ENCODE results near the gene UBE4A. TPM values are rescaled to one million over a fixed set of nuclear protein-coding genes. Genes with fewer than 3 reads are reported as not detected.

Gene UBE4A
- total and polyA plus RNA-seq, 9 of the 15 experiments (the other 6 are each of a cell fraction or from before 2014, with no cell fraction given), result 13.5 to 45.2 (median 26.8) TPM

DNA sequence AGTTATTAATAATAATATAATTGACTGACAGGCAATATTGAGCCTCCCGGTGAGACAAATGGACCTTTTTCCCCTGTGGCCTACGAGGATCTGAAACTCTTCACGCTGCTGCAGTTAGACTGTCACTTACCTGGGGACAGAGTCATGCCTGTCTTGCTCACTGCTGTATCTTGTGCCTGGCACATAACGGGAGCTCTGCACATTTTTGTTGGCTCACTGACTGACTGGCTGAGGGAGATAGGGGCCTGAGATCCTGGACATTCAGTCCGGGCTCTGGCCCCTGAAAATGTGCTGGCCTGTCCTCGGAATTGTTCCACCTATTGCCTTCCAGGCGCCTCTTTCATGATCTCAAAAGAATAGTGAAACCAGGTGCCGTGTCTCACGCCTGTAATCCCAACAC is 16.2 kb upstream of the UBE4A start:
- no peak overlapping the region for H3K9ac ChIP-seq (ENCODE audit: insufficient read depth in 1 of 2, low read depth in 2 of 2, low read length in 2 of 2)
- H2AFZ ChIP-seq (ENCODE audit: low read depth, low read length), result peak overlapping the region; percentile 11; the same call in 1 of the 2 replicates
- no peak for FAIRE-seq
- H3K4me3 ChIP-seq, result no peak overlapping the region
- BruUV-seq (replicated peaks), result no TSS peak
- no peak overlapping the region for H3K27ac ChIP-seq (ENCODE audit: extremely low read depth, low read depth, low read length)
- ChIA-PET CTCF (ENCODE audit: low intra/inter-chr PET ratio) (no interaction called here), POLR2A (interaction anchor here (2.5 kb wide), 1 partner anchor 18 kb away, joined by 7 read pairs; no protein-coding TSS in a partner anchor)
- TF ChIP-seq TCF7L2 (IDR thresholded peaks at IDR 0.05; ENCODE audit: low read depth, low read length), result no peak
- TF ChIP-seq, protein P1, sequence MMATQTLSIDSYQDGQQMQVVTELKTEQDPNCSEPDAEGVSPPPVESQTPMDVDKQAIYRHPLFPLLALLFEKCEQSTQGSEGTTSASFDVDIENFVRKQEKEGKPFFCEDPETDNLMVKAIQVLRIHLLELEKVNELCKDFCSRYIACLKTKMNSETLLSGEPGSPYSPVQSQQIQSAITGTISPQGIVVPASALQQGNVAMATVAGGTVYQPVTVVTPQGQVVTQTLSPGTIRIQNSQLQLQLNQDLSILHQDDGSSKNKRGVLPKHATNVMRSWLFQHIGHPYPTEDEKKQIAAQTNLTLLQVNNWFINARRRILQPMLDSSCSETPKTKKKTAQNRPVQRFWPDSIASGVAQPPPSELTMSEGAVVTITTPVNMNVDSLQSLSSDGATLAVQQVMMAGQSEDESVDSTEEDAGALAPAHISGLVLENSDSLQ (IDR thresholded peaks at IDR 0.05), result peak; percentile 40; the same call in 1 of the 2 replicates
- intact Hi-C loops (cut with micrococcal nuclease), result no loop called here
- no peaks in the 10 kb centered on the region for H3K9me3 ChIP-seq (replicated peaks; ENCODE audit: control insufficient read depth, insufficient read depth, low read depth, low read length)
- H3K36me3 ChIP-seq (ENCODE audit: control insufficient read depth, insufficient read depth, low read length), result no peaks in the 10 kb centered on the region
- peaks cover 8% of the 10 kb centered on the region; the same call in 2 of the 3 replicates for H3K79me2 ChIP-seq (ENCODE audit: control insufficient read depth, insufficient read depth, low read length)
- in situ Hi-C loops (cut with MboI), result no loop called here
- 56% methylated on average over 9 of the region's 9 CpGs for WGBS (ENCODE audit: insufficient coverage, low coverage, missing lambda C conversion rate)
- H4K20me1 ChIP-seq (replicated peaks; ENCODE audit: control insufficient read depth, insufficient read depth, low read length), result no peaks in the 10 kb centered on the region
- H3K9me1 ChIP-seq (ENCODE audit: control insufficient read depth, insufficient read depth, low read length), result no peaks in the 10 kb centered on the region
- DNase-seq (ENCODE audit: extremely low read depth in 1 of 4, low spot score in 3 of 4), result no peak
- H3K27me3 ChIP-seq (ENCODE audit: control insufficient read depth in 2 of 2, insufficient read depth in 2 of 2, low read length in 2 of 2), result no peaks in the 10 kb centered on the region
- no peak for ATAC-seq
- peaks cover 12 to 47% of the 10 kb centered on the region in 2 experiments for H3K4me1 ChIP-seq (replicated peaks in 1 of 2; ENCODE audit: control insufficient read depth in 2 of 2, insufficient read depth in 2 of 2, low read length in 2 of 2)
- no peak overlapping the region for H3K4me2 ChIP-seq (ENCODE audit: insufficient read depth, low read length)

DNA sequence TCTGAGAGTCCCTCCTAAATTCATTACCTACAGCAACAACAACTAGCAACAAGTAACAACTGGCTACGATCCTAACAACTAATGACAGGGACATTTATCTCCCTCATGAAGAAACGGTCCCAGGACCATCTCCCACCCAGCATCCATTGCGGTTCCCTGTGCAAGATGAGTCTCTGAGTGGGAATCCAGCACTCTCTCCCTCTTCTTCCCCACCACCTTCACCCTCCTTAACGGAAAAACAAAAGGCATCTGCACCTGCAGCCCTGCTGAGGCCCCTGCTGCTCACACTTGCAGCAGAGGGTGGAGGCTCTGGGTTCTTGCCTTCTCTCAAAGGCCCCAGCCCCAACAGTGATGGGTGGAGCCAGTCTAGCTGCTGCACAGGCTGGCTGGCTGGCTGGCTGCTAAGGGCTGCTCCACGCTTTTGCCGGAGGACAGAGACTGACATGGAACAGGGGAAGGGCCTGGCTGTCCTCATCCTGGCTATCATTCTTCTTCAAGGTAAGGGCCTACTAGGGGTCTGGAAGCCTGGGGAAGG is 15.4 kb upstream of the UBE4A start, which contains the start of gene CD3G:
Gene CD3G, plus strand, starts transcription at position 364 of the 535 bp plus-strand sequence. Its CDS starts 80 bp downstream, at position 444.
- H3K4me1 ChIP-seq (replicated peaks in 1 of 2; ENCODE audit: control insufficient read depth in 2 of 2, insufficient read depth in 2 of 2, low read length in 2 of 2), result peaks cover 5 to 39% of the 10 kb centered on the region in 2 experiments; a peak in 4 of 5 replicates
- H3K79me2 ChIP-seq (ENCODE audit: control insufficient read depth, insufficient read depth, low read length), result peaks cover 8% of the 10 kb centered on the region; the same call in 2 of the 3 replicates
- CTCF ChIA-PET (ENCODE audit: low intra/inter-chr PET ratio), result no interaction called here
- H3K9me3 ChIP-seq (replicated peaks; ENCODE audit: control insufficient read depth, insufficient read depth, low read depth, low read length), result no peaks in the 10 kb centered on the region
- no TSS peak for BruUV-seq (replicated peaks)
- intact Hi-C loops (cut with micrococcal nuclease) (no loop called here), in situ Hi-C loops (cut with MboI) (no loop called here)
- POLR2A ChIA-PET, result interaction anchor here (2.5 kb wide), 1 partner anchor 17 kb away, joined by 7 read pairs; no protein-coding TSS in a partner anchor
- no peaks in the 10 kb centered on the region for H4K20me1 ChIP-seq (replicated peaks; ENCODE audit: control insufficient read depth, insufficient read depth, low read length)
- no peaks in the 10 kb centered on the region; a peak in 1 of 5 replicates for H3K27me3 ChIP-seq (ENCODE audit: control insufficient read depth in 2 of 2, insufficient read depth in 2 of 2, low read length in 2 of 2)
- H3K9ac ChIP-seq (ENCODE audit: insufficient read depth in 1 of 2, low read depth in 2 of 2, low read length in 2 of 2), result no peak within 1 kb of the TSS
- no peak within 1 kb of the TSS for H3K4me3 ChIP-seq
- DNase-seq (ENCODE audit: extremely low read depth in 1 of 4, low spot score in 3 of 4) (no peak), ATAC-seq (0 out of 3 replicates have a peak, but pooled peaks have one; percentile 16), FAIRE-seq (no peak)
- no peaks in the 10 kb centered on the region for H3K36me3 ChIP-seq (ENCODE audit: control insufficient read depth, insufficient read depth, low read length)
- peak within 1 kb of the TSS; percentile 63 for H2AFZ ChIP-seq (ENCODE audit: low read depth, low read length)
- no peaks in the 10 kb centered on the region for H3K9me1 ChIP-seq (ENCODE audit: control insufficient read depth, insufficient read depth, low read length)
- H3K27ac ChIP-seq (ENCODE audit: extremely low read depth, low read depth, low read length), result no peak within 1 kb of the TSS
- WGBS (ENCODE audit: insufficient coverage, low coverage, missing lambda C conversion rate), result 64% methylated on average over 5 of the region's 6 CpGs
- H3K4me2 ChIP-seq (ENCODE audit: insufficient read depth, low read length), result no peak within 1 kb of the TSS
- TF ChIP-seq HES1 (IDR thresholded peaks at IDR 0.05; ENCODE audit: low read depth), result no peak
- TF ChIP-seq ETV6 (IDR thresholded peaks at IDR 0.05; ENCODE audit: borderline replicate concordance in 1 of 2, low read depth in 2 of 2, low read length in 1 of 2), result no peak
- TF ChIP-seq ETV6 (CRISPR knock-in tag; IDR thresholded peaks at IDR 0.05; ENCODE audit: borderline replicate concordance), result no peak
- no peak for TF ChIP-seq SMAD4 (CRISPR knock-in tag; conservative IDR thresholded peaks at IDR 0.05)
- TF ChIP-seq ZBED1 (IDR thresholded peaks at IDR 0.05), result no peak
- no peak for TF ChIP-seq JUND (IDR thresholded peaks at IDR 0.05; ENCODE audit: borderline replicate concordance, low read depth, low read length)
- no peak for TF ChIP-seq JUND (tag; IDR thresholded peaks at IDR 0.05; ENCODE audit: borderline replicate concordance, low read depth, low read length)
- TF ChIP-seq JUN (IDR thresholded peaks at IDR 0.05; ENCODE audit: borderline replicate concordance, low read depth, low read length), result no peak
- no peak for TF ChIP-seq JUN (CRISPR knock-in tag; IDR thresholded peaks at IDR 0.05; ENCODE audit: borderline replicate concordance)
- TF ChIP-seq GTF2B (IDR thresholded peaks at IDR 0.05; ENCODE audit: extremely low read depth, insufficient read length), result no peak
- TF ChIP-seq NFATC3 (IDR thresholded peaks at IDR 0.05), result no peak
- TF ChIP-seq ZNF57 (CRISPR knock-in tag; IDR thresholded peaks at IDR 0.05), result no peak

Data from K562 (cell line).